H1 (cell line): ENCODE results near the gene SLC5A10.

ENCODE experiments used
- EGR1 ChIP-seq: IDR thresholded peaks from 2 replicates; pipeline ENCODE4 v1.6.1; 2011; ENCODE audit warnings: low read depth, low read length, borderline replicate concordance
- EP300 ChIP-seq, 2 experiments: IDR thresholded peaks; 1 replicate in 1 of 2; 2 replicates in 1 of 2; pipeline ENCODE4 v1.6.1; 2011 to 2012; ENCODE audit warnings: low read depth in 2 of 2, low read length in 2 of 2, mild to moderate bottlenecking in 2 of 2, borderline replicate concordance in 1 of 2, inconsistent platforms in 1 of 2, moderate library complexity in 1 of 2
- EZH2 ChIP-seq: fragments of 200-600 bp; sonication (generic); IDR thresholded peaks from 2 replicates; pipeline ENCODE4 v1.7.1; 2012; ENCODE audit warnings: low read depth, mild to moderate bottlenecking, moderate library complexity, low read length, inconsistent platforms; ENCODE audit not compliant: severe bottlenecking
- JUND ChIP-seq: IDR thresholded peaks from 2 replicates; pipeline ENCODE4 v1.6.1; 2011; ENCODE audit warnings: mild to moderate bottlenecking, improper control_type of control experiment, low read length
- MAFK ChIP-seq: IDR thresholded peaks from 2 replicates; pipeline ENCODE4 v1.6.1; 2012; ENCODE audit warnings: low read depth, mild to moderate bottlenecking, improper control_type of control experiment, low read length
- NRF1 ChIP-seq: IDR thresholded peaks from 2 replicates; pipeline ENCODE4 v1.6.1; 2011; ENCODE audit warnings: mild to moderate bottlenecking, low read depth, low read length, improper control_type of control experiment
- POLR2A ChIP-seq, 2 experiments: IDR thresholded peaks; 1 replicate in 1 of 2; 2 replicates in 1 of 2; pipeline ENCODE4 v1.6.1; 2011; ENCODE audit warnings: low read depth in 2 of 2, low read length in 2 of 2, mild to moderate bottlenecking in 2 of 2; ENCODE audit errors: control extremely low read depth in 1 of 2
- SRF ChIP-seq: IDR thresholded peaks from 2 replicates; pipeline ENCODE4 v1.6.1; 2011; ENCODE audit warnings: mild to moderate bottlenecking, low read depth, low read length, moderate library complexity
- TF ChIP-seq, protein P1 (sequence below), 3 experiments: IDR thresholded peaks; 1 replicate in 2 of 3; 2 replicates in 1 of 3; pipeline versions ENCODE4 v1.5.1 to v1.6.1; 2011; ENCODE audit warnings: low read length in 3 of 3, mild to moderate bottlenecking in 3 of 3, inconsistent platforms in 2 of 3, low read depth in 1 of 3, moderate library complexity in 1 of 3; ENCODE audit not compliant: insufficient read depth in 1 of 3; ENCODE audit errors: control extremely low read depth in 1 of 3
- TF ChIP-seq, protein P2 (sequence below): IDR thresholded peaks from 2 replicates; pipeline ENCODE4 v1.6.1; 2012; ENCODE audit warnings: inconsistent platforms

- no peak for TF ChIP-seq POLR2A (IDR thresholded peaks at IDR 0.05; ENCODE audit: control extremely low read depth in 1 of 2, low read depth in 2 of 2, low read length in 2 of 2)
- TF ChIP-seq EGR1, result no peak
- TF ChIP-seq, protein P1, sequence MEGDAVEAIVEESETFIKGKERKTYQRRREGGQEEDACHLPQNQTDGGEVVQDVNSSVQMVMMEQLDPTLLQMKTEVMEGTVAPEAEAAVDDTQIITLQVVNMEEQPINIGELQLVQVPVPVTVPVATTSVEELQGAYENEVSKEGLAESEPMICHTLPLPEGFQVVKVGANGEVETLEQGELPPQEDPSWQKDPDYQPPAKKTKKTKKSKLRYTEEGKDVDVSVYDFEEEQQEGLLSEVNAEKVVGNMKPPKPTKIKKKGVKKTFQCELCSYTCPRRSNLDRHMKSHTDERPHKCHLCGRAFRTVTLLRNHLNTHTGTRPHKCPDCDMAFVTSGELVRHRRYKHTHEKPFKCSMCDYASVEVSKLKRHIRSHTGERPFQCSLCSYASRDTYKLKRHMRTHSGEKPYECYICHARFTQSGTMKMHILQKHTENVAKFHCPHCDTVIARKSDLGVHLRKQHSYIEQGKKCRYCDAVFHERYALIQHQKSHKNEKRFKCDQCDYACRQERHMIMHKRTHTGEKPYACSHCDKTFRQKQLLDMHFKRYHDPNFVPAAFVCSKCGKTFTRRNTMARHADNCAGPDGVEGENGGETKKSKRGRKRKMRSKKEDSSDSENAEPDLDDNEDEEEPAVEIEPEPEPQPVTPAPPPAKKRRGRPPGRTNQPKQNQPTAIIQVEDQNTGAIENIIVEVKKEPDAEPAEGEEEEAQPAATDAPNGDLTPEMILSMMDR (IDR thresholded peaks at IDR 0.05; ENCODE audit: control extremely low read depth in 1 of 3, insufficient read depth in 1 of 3, low read depth in 1 of 3, low read length in 3 of 3), result no peak
- TF ChIP-seq MAFK, result no peak
- no peak for TF ChIP-seq JUND
- TF ChIP-seq, protein P2, sequence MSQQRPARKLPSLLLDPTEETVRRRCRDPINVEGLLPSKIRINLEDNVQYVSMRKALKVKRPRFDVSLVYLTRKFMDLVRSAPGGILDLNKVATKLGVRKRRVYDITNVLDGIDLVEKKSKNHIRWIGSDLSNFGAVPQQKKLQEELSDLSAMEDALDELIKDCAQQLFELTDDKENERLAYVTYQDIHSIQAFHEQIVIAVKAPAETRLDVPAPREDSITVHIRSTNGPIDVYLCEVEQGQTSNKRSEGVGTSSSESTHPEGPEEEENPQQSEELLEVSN, result no peak
- TF ChIP-seq NRF1, result no peak
- no peak for TF ChIP-seq EZH2
- TF ChIP-seq EP300 (IDR thresholded peaks at IDR 0.05; ENCODE audit: borderline replicate concordance in 1 of 2, low read depth in 2 of 2, low read length in 2 of 2), result no peak
- no peak for TF ChIP-seq SRF
Measured at GRCh38 chr17:19002805-19003542, 51.0 kb downstream of the SLC5A10 start.
